Activated CD4-positive, alpha-beta T cell treated with anti-CD3 and anti-CD28 coated beads, Interleukin-2, amount 10 ng/mL, durations not matched to agents 24 days and 14 days (primary cell): ENCODE measurements around the gene GPX7. TPM values are rescaled to one million over a fixed set of nuclear protein-coding genes. Genes with fewer than 3 reads are reported as not detected.

Source experiments
- DNase-seq: peaks from one replicate; pipeline ENCODE4 v3.0.0; 2022
- H3K27ac Mint-ChIP-seq: one replicate; pipeline ENCODE4 v1.8.0; 2022; ENCODE audit warnings: mild to moderate bottlenecking, mixed read lengths
- H3K27me3 Mint-ChIP-seq: one replicate; pipeline ENCODE4 v1.8.0; 2022; ENCODE audit warnings: mixed read lengths
- H3K36me3 Mint-ChIP-seq: one replicate; pipeline ENCODE4 v1.8.0; 2022; ENCODE audit warnings: low read depth, mild to moderate bottlenecking, mixed read lengths
- H3K4me1 Mint-ChIP-seq: one replicate; pipeline ENCODE4 v1.8.0; 2021; ENCODE audit warnings: mixed read lengths
- H3K4me3 Mint-ChIP-seq: one replicate; pipeline ENCODE4 v1.8.0; 2022; ENCODE audit warnings: mild to moderate bottlenecking, moderate library complexity, mixed read lengths
- H3K9me3 Mint-ChIP-seq: one replicate; pipeline ENCODE4 v1.8.0; 2021; ENCODE audit warnings: mixed read lengths
- intact Hi-C: fragments of 100-400 bp; cut with micrococcal nuclease; formaldehyde crosslinking; loops from one replicate; pipeline ENCODE4 v1.15.1; 2023
- total RNA-seq: library from RNA; stranded (reverse); gene quantifications from 2 replicates; pipeline ENCODE4 v1.2.3, GENCODE V29; 2022

Gene GPX7
- total RNA-seq, 1 donor from 2014 or later, result 29.4 TPM

GRCh38 chr1:52645261-52645660, 43.1 kb downstream of the GPX7 start:
- H3K36me3 Mint-ChIP-seq, result peaks cover 22% of the 10 kb centered on the region
- H3K27me3 Mint-ChIP-seq, result no peaks in the 10 kb centered on the region
- DNase-seq, result no peak
- peaks cover 8% of the 10 kb centered on the region for H3K4me1 Mint-ChIP-seq
- H3K9me3 Mint-ChIP-seq, result peaks cover 6% of the 10 kb centered on the region
- intact Hi-C loops, result no loop called here
- no peak overlapping the region for H3K4me3 Mint-ChIP-seq
- H3K27ac Mint-ChIP-seq, result no peak overlapping the region

- DNase-seq, result no peak
- Mint-ChIP-seq H3K4me1 (no peaks in the 10 kb centered on the region), H3K9me3 (peaks cover 6% of the 10 kb centered on the region), H3K27ac (no peak overlapping the region), H3K36me3 (peaks cover 14% of the 10 kb centered on the region), H3K27me3 (no peaks in the 10 kb centered on the region), H3K4me3 (no peak overlapping the region)
- intact Hi-C loops, result no loop called here
Measured at GRCh38 chr1:52651904-52652303, 49.7 kb downstream of the GPX7 start.

DNA sequence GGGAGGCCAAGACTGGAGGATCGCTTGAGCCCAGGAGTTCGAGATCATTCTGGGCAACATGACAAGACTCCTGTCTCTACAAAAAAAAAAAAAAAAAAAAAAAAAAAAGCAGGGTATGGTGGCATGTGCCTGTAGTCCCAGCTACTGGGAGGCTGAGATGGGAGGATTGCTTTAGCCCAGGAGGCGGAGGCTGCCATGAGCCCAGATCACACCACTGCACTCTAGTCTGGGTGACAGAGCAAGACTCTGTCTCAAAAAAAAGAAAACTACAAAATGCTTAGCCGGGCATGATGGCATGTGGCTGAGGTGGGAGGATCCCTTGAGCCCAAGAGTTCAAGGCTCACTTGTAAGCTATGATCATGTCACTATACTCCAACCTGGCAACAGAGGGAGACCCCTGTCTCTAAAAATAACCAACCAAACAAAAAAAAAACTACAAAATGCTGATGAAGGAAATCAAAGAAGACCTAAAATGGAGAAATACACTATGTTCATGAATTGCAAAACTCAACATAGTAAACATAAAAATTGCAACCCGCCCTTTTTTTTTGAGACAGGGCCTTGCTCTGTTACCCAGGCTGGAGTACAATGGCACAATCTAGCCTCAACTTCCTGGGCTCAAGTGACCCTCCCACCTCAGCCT, 51.2 kb downstream of the GPX7 start:
- DNase-seq, result no peak
- Mint-ChIP-seq H3K36me3 (peaks cover 14% of the 10 kb centered on the region), H3K27me3 (no peaks in the 10 kb centered on the region), H3K4me3 (no peak overlapping the region), H3K27ac (no peak overlapping the region), H3K9me3 (peaks cover 6% of the 10 kb centered on the region), H3K4me1 (peaks cover 2% of the 10 kb centered on the region)
- intact Hi-C loops, result no loop called here

- intact Hi-C loops, result no loop called here
- H3K4me3 Mint-ChIP-seq, result no peak overlapping the region
- DNase-seq, result no peak
- no peaks in the 10 kb centered on the region for H3K27me3 Mint-ChIP-seq
- H3K4me1 Mint-ChIP-seq, result peaks cover 8% of the 10 kb centered on the region
- peaks cover 11% of the 10 kb centered on the region for H3K36me3 Mint-ChIP-seq
- no peak overlapping the region for H3K27ac Mint-ChIP-seq
- H3K9me3 Mint-ChIP-seq, result peaks cover 6% of the 10 kb centered on the region
Measured at GRCh38 chr1:52654063-52654462, 51.9 kb downstream of the GPX7 start.

GRCh38 chr1:52657702-52658101, 55.5 kb downstream of the GPX7 start:
- Mint-ChIP-seq H3K9me3 (peaks cover 6% of the 10 kb centered on the region), H3K4me3 (no peak overlapping the region), H3K27me3 (no peaks in the 10 kb centered on the region), H3K36me3 (peaks cover 9% of the 10 kb centered on the region), H3K4me1 (peaks cover 21% of the 10 kb centered on the region), H3K27ac (peak overlapping the region; percentile 10)
- no peak for DNase-seq
- intact Hi-C loops, result no loop called here

Other genes starting within 250 kb of the GPX7 start
- 34.8 and 36.7 TPM in 2 replicates for gene CC2D1B, start 236.2 kb upstream of the GPX7 start, total RNA-seq
- 43.5 and 44.2 TPM in 2 replicates for gene ORC1, start 197.9 kb upstream of the GPX7 start, total RNA-seq
- 106 and 108 TPM in 2 replicates for gene PRPF38A, start 197.8 kb upstream of the GPX7 start, total RNA-seq
- gene TUT4, start 49.3 kb upstream of the GPX7 start, total RNA-seq, result 57.6 and 61.2 TPM in 2 replicates
- gene SHISAL2A, start 30.8 kb downstream of the GPX7 start, total RNA-seq, result 4.8 and 5.0 TPM in 2 replicates
- 37.8 and 40.2 TPM in 2 replicates for gene COA7, start 96.0 kb downstream of the GPX7 start, total RNA-seq
- 9.3 and 10.2 TPM in 2 replicates for gene ZYG11B, start 124.1 kb downstream of the GPX7 start, total RNA-seq
- 0.12 and 0.17 TPM in 2 replicates for gene ZYG11A, start 240.4 kb downstream of the GPX7 start, total RNA-seq